ENCODE measurements around the gene HMCN1. TPM values are rescaled to one million over a fixed set of nuclear protein-coding genes. Genes with fewer than 3 reads are reported as not detected.

The HMCN1 gene
- 3.5 and 3.7 TPM in 2 replicates for polyA plus RNA-seq (2013)

DNA sequence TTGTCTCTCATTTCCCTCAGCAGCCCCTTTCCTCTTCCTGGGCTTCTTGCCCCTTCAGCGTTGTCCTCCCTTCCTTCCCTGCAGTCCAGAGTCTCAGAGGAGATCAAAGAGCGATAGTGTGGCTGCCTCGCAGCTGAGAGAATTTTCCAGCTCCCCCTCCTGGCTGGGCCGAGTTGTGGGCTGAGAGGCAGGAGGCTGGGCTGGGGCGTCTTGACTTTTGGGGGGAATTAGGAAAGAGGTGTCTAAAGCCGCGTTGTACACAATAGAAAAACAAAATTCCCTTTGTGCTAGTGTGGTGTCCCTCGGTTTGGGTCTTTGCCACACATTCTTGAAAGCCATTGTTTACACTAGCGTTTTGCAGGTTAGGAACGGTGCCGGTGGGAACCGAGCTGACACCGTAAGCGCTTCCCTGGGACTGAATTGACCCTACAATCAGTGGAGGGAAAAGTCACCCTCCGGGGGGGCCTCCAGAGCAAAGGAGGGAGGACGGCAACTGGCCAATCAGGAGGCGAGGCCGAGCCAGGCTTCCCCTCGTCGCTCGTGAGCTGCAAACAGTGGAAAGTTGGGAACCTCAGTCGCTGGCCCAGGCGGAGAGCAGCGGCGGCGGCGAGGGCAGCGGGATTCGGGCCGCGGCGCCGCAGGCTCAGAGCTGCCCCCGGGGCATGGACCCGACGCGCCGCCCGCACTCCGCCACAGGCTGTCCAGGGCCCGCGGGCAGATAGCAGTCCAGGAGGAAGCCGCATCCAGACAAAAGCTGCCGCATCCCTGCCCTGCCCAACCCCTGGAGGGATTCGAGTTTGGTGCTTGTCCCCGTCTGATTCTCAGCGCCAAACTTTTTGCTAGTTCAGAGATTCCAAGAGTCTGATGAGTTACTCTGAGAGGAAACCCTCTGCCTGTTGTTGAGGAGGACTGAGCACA, at the start of gene HMCN1:
HMCN1 (plus strand) TSS at position 574 of the 918 bp plus-strand sequence. CDS start 389 bp downstream, outside the sequence.
- Histone ChIP-seq H2BK5ac (ENCODE audit: low read depth, low read length, poor library complexity) (peak within 1 kb of the TSS; percentile 15), H3K9ac (ENCODE audit: low read length) (peak within 1 kb of the TSS; percentile 57), H3K14ac (ENCODE audit: low read length) (peak within 1 kb of the TSS; percentile 36), H4K8ac (ENCODE audit: low read depth, low read length) (peak within 1 kb of the TSS; percentile 51), H4K12ac (ENCODE audit: low read depth, low read length) (no peak within 1 kb of the TSS), H2AK5ac (ENCODE audit: low read length) (no peak within 1 kb of the TSS), H3K79me2 (ENCODE audit: control insufficient read depth, insufficient read depth, low read length, poor library complexity) (no peaks in the 10 kb centered on the region), H3K27me3 (ENCODE audit: insufficient read depth, low read length) (no peaks in the 10 kb centered on the region), H3K79me1 (ENCODE audit: low read length) (peaks cover 7% of the 10 kb centered on the region), H3K23ac (ENCODE audit: low read length) (no peak within 1 kb of the TSS), H3K9me3 (ENCODE audit: insufficient read depth, low read depth, low read length) (no peaks in the 10 kb centered on the region), H2BK120ac (ENCODE audit: insufficient read depth, low read length, poor library complexity) (peak within 1 kb of the TSS; percentile 51), H3K27ac (ENCODE audit: low read depth, low read length) (peak within 1 kb of the TSS; percentile 70), H3K4me2 (ENCODE audit: low read length) (peak within 1 kb of the TSS; percentile 94), H3K4me3 (ENCODE audit: low read depth, low read length) (peak within 1 kb of the TSS; percentile 74), H3K4me1 (ENCODE audit: control insufficient read depth in 1 of 2, insufficient read depth in 2 of 2, low read length in 2 of 2) (peaks cover 0 to 4% of the 10 kb centered on the region in 2 experiments), H2BK12ac (ENCODE audit: low read length) (peak within 1 kb of the TSS; percentile 30), H3K18ac (ENCODE audit: low read length) (no peak within 1 kb of the TSS), H4K91ac (ENCODE audit: low read depth, low read length) (peak within 1 kb of the TSS; percentile 67), H2AFZ (ENCODE audit: insufficient read depth, low read length, poor library complexity) (peak within 1 kb of the TSS; percentile 43), H3K4ac (ENCODE audit: low read depth, low read length) (no peak within 1 kb of the TSS), H3K36me3 (ENCODE audit: control insufficient read depth in 1 of 2, insufficient read depth in 2 of 2, low read length in 2 of 2) (no peaks in the 10 kb centered on the region)
- no CpG with 5 or more reads among the region's 47 CpGs for whole genome bisulfite sequencing (ENCODE audit: extremely low coverage, insufficient coverage, insufficient read length)
- DNase-seq, result peak; percentile 94 to 97

DNA sequence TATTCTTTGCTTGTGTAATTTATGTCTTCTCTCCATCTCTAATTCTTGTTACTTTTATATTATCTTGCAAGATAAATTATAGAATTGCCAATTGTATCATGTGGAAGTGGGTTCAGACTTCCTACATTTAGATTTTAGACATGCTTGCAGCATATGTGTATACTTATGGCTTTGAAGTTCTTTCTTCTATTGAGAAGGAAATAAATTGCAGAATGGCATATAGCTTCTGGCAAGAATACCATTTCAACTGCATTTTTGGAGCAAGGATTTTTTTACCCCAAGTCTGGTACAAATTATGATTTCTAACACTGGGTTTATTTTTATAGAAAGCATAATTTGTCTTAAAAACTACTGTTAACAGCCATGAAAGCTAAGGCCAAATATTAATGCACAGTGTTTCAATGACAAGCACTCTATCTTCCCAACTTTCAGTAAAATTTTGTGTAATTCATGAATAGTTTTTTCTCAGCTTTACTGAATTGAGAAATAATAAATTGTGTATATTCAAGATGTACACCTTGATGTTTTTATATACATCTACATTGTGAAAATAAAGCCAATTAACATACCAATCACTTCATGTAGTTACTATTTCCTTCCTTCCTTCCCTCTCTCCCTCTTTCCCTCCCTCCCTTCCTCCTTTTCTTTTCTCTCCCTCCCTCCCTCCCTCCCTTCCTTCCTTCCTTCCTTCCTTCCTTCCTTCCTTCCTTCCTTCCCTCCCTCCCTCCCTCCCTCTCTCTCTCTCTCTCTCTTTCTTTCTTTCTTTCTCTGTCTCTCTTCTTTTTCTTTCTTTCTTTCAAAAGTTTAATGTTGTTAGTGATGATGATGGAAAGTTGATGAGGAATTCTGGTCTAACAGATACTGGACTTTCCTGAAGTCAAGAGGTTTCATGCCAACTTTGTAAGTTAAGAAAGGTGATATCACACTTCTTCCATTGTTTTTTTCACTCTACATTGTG, 47.1 kb upstream of the HMCN1 start:
- no peaks in the 10 kb centered on the region for H3K27me3 ChIP-seq (ENCODE audit: insufficient read depth, low read length)
- no peak overlapping the region for H3K27ac ChIP-seq (ENCODE audit: low read depth, low read length)
- no peak overlapping the region for H3K4me3 ChIP-seq (ENCODE audit: low read depth, low read length)
- H3K4ac ChIP-seq (ENCODE audit: low read depth, low read length), result no peak overlapping the region
- H2BK12ac ChIP-seq (ENCODE audit: low read length), result no peak overlapping the region
- no peak overlapping the region for H2AK5ac ChIP-seq (ENCODE audit: low read length)
- no peak overlapping the region for H3K4me2 ChIP-seq (ENCODE audit: low read length)
- no peaks in the 10 kb centered on the region for H3K79me1 ChIP-seq (ENCODE audit: low read length)
- no peak overlapping the region for H3K9ac ChIP-seq (ENCODE audit: low read length)
- H4K12ac ChIP-seq (ENCODE audit: low read depth, low read length), result no peak overlapping the region
- no peak overlapping the region for H2BK120ac ChIP-seq (ENCODE audit: insufficient read depth, low read length, poor library complexity)
- H3K9me3 ChIP-seq (ENCODE audit: insufficient read depth, low read depth, low read length), result no peaks in the 10 kb centered on the region
- no peaks in the 10 kb centered on the region for H3K4me1 ChIP-seq (ENCODE audit: control insufficient read depth in 1 of 2, insufficient read depth in 2 of 2, low read length in 2 of 2)
- no peaks in the 10 kb centered on the region for H3K36me3 ChIP-seq (ENCODE audit: control insufficient read depth in 1 of 2, insufficient read depth in 2 of 2, low read length in 2 of 2)
- no peak overlapping the region for H3K14ac ChIP-seq (ENCODE audit: low read length)
- no peak overlapping the region for H2AFZ ChIP-seq (ENCODE audit: insufficient read depth, low read length, poor library complexity)
- H3K79me2 ChIP-seq (ENCODE audit: control insufficient read depth, insufficient read depth, low read length, poor library complexity), result no peaks in the 10 kb centered on the region
- no peak overlapping the region for H3K18ac ChIP-seq (ENCODE audit: low read length)
- H3K23ac ChIP-seq (ENCODE audit: low read length), result no peak overlapping the region
- no peak overlapping the region for H2BK5ac ChIP-seq (ENCODE audit: low read depth, low read length, poor library complexity)
- H4K91ac ChIP-seq (ENCODE audit: low read depth, low read length), result no peak overlapping the region
- H4K8ac ChIP-seq (ENCODE audit: low read depth, low read length), result no peak overlapping the region
- no peak for DNase-seq

DNA sequence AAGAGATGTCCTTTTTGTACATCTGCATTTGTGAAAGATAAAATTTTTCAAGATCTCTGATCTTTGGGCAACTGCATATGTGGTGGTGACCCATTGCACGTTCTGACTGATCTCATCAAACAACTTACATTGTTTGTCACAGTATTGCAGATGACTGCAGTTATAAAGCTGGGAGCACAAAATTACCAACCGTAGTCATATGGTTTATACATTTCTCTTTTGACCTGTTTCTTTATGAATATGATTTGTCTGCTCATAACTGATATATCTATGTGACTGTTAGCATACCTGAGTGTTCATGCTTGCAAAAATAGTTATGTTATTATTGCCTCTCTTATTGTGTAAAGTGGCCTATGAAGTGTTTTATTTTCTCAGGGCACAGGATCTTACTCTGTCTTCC, 43.7 kb upstream of the HMCN1 start:
- no peak overlapping the region for H2BK5ac ChIP-seq (ENCODE audit: low read depth, low read length, poor library complexity)
- H3K4ac ChIP-seq (ENCODE audit: low read depth, low read length), result no peak overlapping the region
- H3K23ac ChIP-seq (ENCODE audit: low read length), result no peak overlapping the region
- no peaks in the 10 kb centered on the region for H3K79me2 ChIP-seq (ENCODE audit: control insufficient read depth, insufficient read depth, low read length, poor library complexity)
- no peak overlapping the region for H4K91ac ChIP-seq (ENCODE audit: low read depth, low read length)
- no peak overlapping the region for H4K12ac ChIP-seq (ENCODE audit: low read depth, low read length)
- H3K14ac ChIP-seq (ENCODE audit: low read length), result no peak overlapping the region
- no peak overlapping the region for H3K18ac ChIP-seq (ENCODE audit: low read length)
- no peaks in the 10 kb centered on the region for H3K27me3 ChIP-seq (ENCODE audit: insufficient read depth, low read length)
- H3K27ac ChIP-seq (ENCODE audit: low read depth, low read length), result no peak overlapping the region
- peaks cover 0 to 6% of the 10 kb centered on the region in 2 experiments for H3K4me1 ChIP-seq (ENCODE audit: control insufficient read depth in 1 of 2, insufficient read depth in 2 of 2, low read length in 2 of 2)
- no peak overlapping the region for H2BK120ac ChIP-seq (ENCODE audit: insufficient read depth, low read length, poor library complexity)
- H3K4me2 ChIP-seq (ENCODE audit: low read length), result no peak overlapping the region
- no peak overlapping the region for H2AFZ ChIP-seq (ENCODE audit: insufficient read depth, low read length, poor library complexity)
- H3K9me3 ChIP-seq (ENCODE audit: insufficient read depth, low read depth, low read length), result no peaks in the 10 kb centered on the region
- no peak overlapping the region for H2AK5ac ChIP-seq (ENCODE audit: low read length)
- no peak overlapping the region for H3K4me3 ChIP-seq (ENCODE audit: low read depth, low read length)
- no peak for DNase-seq
- no peak overlapping the region for H2BK12ac ChIP-seq (ENCODE audit: low read length)
- no peak overlapping the region for H3K9ac ChIP-seq (ENCODE audit: low read length)
- H3K79me1 ChIP-seq (ENCODE audit: low read length), result no peaks in the 10 kb centered on the region
- no peak overlapping the region for H4K8ac ChIP-seq (ENCODE audit: low read depth, low read length)
- no CpG with 5 or more reads among the region's 2 CpGs for WGBS (ENCODE audit: extremely low coverage, insufficient coverage, insufficient read length)
- H3K36me3 ChIP-seq (ENCODE audit: control insufficient read depth in 1 of 2, insufficient read depth in 2 of 2, low read length in 2 of 2), result no peaks in the 10 kb centered on the region

DNA sequence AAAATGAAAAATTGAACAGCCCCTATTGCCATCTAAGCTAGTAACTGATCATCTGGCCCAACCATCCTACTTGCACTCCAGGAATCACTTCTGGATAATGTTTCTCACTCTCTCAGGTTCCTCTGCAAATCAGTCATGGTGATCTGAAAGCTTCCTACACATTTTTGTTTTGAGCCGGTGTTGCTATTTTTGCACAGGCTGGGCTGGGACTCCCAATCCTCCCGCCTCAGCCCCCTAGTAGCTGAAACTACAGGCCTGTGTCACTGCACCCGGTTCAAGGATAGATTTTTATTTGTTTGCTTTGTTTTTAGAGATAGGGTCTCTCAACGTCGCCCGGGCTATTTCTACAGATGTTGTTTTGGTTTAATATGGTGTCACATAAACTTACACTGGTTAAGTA, 40.5 kb upstream of the HMCN1 start:
- WGBS (ENCODE audit: extremely low coverage, insufficient coverage, insufficient read length), result no CpG with 5 or more reads among the region's 6 CpGs
- Histone ChIP-seq H3K79me2 (ENCODE audit: control insufficient read depth, insufficient read depth, low read length, poor library complexity) (no peaks in the 10 kb centered on the region), H3K9ac (ENCODE audit: low read length) (no peak overlapping the region), H3K79me1 (ENCODE audit: low read length) (no peaks in the 10 kb centered on the region), H4K8ac (ENCODE audit: low read depth, low read length) (no peak overlapping the region), H2BK5ac (ENCODE audit: low read depth, low read length, poor library complexity) (no peak overlapping the region), H3K23ac (ENCODE audit: low read length) (no peak overlapping the region), H2BK120ac (ENCODE audit: insufficient read depth, low read length, poor library complexity) (no peak overlapping the region), H3K4me1 (ENCODE audit: control insufficient read depth in 1 of 2, insufficient read depth in 2 of 2, low read length in 2 of 2) (peaks cover 0 to 6% of the 10 kb centered on the region in 2 experiments), H3K36me3 (ENCODE audit: control insufficient read depth in 1 of 2, insufficient read depth in 2 of 2, low read length in 2 of 2) (no peaks in the 10 kb centered on the region), H3K18ac (ENCODE audit: low read length) (no peak overlapping the region), H4K12ac (ENCODE audit: low read depth, low read length) (no peak overlapping the region), H3K4me2 (ENCODE audit: low read length) (no peak overlapping the region), H3K27me3 (ENCODE audit: insufficient read depth, low read length) (no peaks in the 10 kb centered on the region), H3K4ac (ENCODE audit: low read depth, low read length) (no peak overlapping the region), H2AFZ (ENCODE audit: insufficient read depth, low read length, poor library complexity) (no peak overlapping the region), H3K4me3 (ENCODE audit: low read depth, low read length) (no peak overlapping the region), H3K9me3 (ENCODE audit: insufficient read depth, low read depth, low read length) (no peaks in the 10 kb centered on the region), H2AK5ac (ENCODE audit: low read length) (no peak overlapping the region), H2BK12ac (ENCODE audit: low read length) (peak overlapping the region; percentile 22), H3K14ac (ENCODE audit: low read length) (no peak overlapping the region), H3K27ac (ENCODE audit: low read depth, low read length) (no peak overlapping the region), H4K91ac (ENCODE audit: low read depth, low read length) (no peak overlapping the region)
- DNase-seq, result no peak

Measured in trophoblast cell (in vitro differentiated cells and primary cell).